HG02642 (cell line): ENCODE data around the gene WNT1.

ENCODE experiments used
- ATAC-seq: cut with Tn5 transposase; IDR thresholded peaks from one replicate; pipeline ENCODE4 v1.9.1; 2021; ENCODE audit warnings: mild to moderate bottlenecking; ENCODE audit not compliant: unreplicated experiment, poor library complexity

WNT1 gene

GRCh38 chr12:49026101-49026500 is 48.0 kb downstream of the WNT1 start:
- ATAC-seq = no peak

- ATAC-seq = no peak
Observed at GRCh38 chr12:49026678-49027480, 48.8 kb downstream of the WNT1 start.

- no peak for ATAC-seq
Observed at GRCh38 chr12:49027846-49028555, 49.9 kb downstream of the WNT1 start.

- no peak for ATAC-seq
Observed at GRCh38 chr12:49028666-49029275, 50.6 kb downstream of the WNT1 start.

GRCh38 chr12:49030119-49030518 is 52.0 kb downstream of the WNT1 start:
- ATAC-seq = no peak

- ATAC-seq = no peak
Observed at GRCh38 chr12:49030714-49031572, 52.8 kb downstream of the WNT1 start.

GRCh38 chr12:49031573-49032161 is 53.5 kb downstream of the WNT1 start:
- no peak for ATAC-seq
